HEK293T (cell line): ENCODE measurements around the gene ZNF362.

ENCODE experiments used
- CTCF ChIA-PET: fragments of 350-600 bp; formaldehyde crosslinking; extraction: SDS; loops from one replicate; lab custom pipeline; 2021; ENCODE audit warnings: antibody characterized with exemption, inconsistent platforms; lab: Yijun Ruan, JAX
- POLR2A ChIA-PET: fragments of 350-600 bp; formaldehyde crosslinking; extraction: SDS; loops from one replicate; lab custom pipeline; 2020; ENCODE audit warnings: antibody characterized with exemption, inconsistent platforms; lab: Yijun Ruan, JAX
- DNase-seq: peaks from one replicate; pipeline ENCODE4 v3.0.0; 2012; ENCODE audit warnings: mixed read lengths; ENCODE audit errors: extremely low spot score
- ARNT ChIP-seq: fragments of 450-650 bp; IDR thresholded peaks from 2 replicates; pipeline ENCODE4 v1.6.1; 2017; ENCODE audit warnings: mild to moderate bottlenecking
- BHLHE40 ChIP-seq: fragments of 450-650 bp; IDR thresholded peaks from 2 replicates; pipeline ENCODE4 v1.6.1; 2016; ENCODE audit warnings: mild to moderate bottlenecking, moderate library complexity, borderline replicate concordance
- CTBP1 ChIP-seq: fragments of 450-650 bp; IDR thresholded peaks from 2 replicates; pipeline ENCODE4 v1.6.1; 2016; ENCODE audit warnings: borderline replicate concordance
- ELF4 ChIP-seq: fragments of 450-650 bp; IDR thresholded peaks from 2 replicates; pipeline ENCODE4 v1.6.1; 2017; ENCODE audit warnings: antibody characterized with exemption
- FOXA1 ChIP-seq: fragments of 450-650 bp; IDR thresholded peaks from 2 replicates; pipeline ENCODE4 v1.6.1; 2016; ENCODE audit warnings: mild to moderate bottlenecking
- FOXK2 ChIP-seq: fragments of 450-650 bp; IDR thresholded peaks from 2 replicates; pipeline ENCODE4 v1.6.1; 2016; ENCODE audit warnings: mild to moderate bottlenecking
- FOXM1 ChIP-seq: fragments of 450-650 bp; IDR thresholded peaks from 2 replicates; pipeline ENCODE4 v1.6.1; 2017; ENCODE audit warnings: mild to moderate bottlenecking, borderline replicate concordance
- HDGF ChIP-seq: fragments of 450-650 bp; IDR thresholded peaks from 2 replicates; pipeline ENCODE4 v1.6.1; 2017; ENCODE audit warnings: antibody characterized with exemption, borderline replicate concordance
- L3MBTL2 ChIP-seq: fragments of 450-650 bp; conservative IDR thresholded peaks from 2 replicates; pipeline ENCODE4 v1.6.1; 2016; ENCODE audit warnings: mild to moderate bottlenecking
- LEF1 ChIP-seq: fragments of 450-650 bp; IDR thresholded peaks from 2 replicates; pipeline ENCODE4 v1.6.1; 2017; ENCODE audit warnings: mild to moderate bottlenecking, borderline replicate concordance
- NFRKB ChIP-seq: fragments of 450-650 bp; IDR thresholded peaks from 2 replicates; pipeline ENCODE4 v1.6.1; 2016; ENCODE audit warnings: mild to moderate bottlenecking, moderate library complexity
- PKNOX1 ChIP-seq: fragments of 450-650 bp; IDR thresholded peaks from 2 replicates; pipeline ENCODE4 v1.6.1; 2016
- SP1 ChIP-seq: fragments of 450-650 bp; IDR thresholded peaks from 2 replicates; pipeline ENCODE4 v1.6.1; 2017
- SUZ12 ChIP-seq: fragments of 450-650 bp; IDR thresholded peaks from 2 replicates; pipeline ENCODE4 v1.6.1; 2016; ENCODE audit warnings: mild to moderate bottlenecking
- TARDBP ChIP-seq: fragments of 450-650 bp; IDR thresholded peaks from 2 replicates; pipeline ENCODE4 v1.6.1; 2016
- ZNF384 ChIP-seq: fragments of 450-650 bp; IDR thresholded peaks from 2 replicates; pipeline ENCODE4 v1.6.1; 2016

ZNF362 gene

GRCh38 chr1:33280091-33280661 is 23.9 kb downstream of the ZNF362 start:
- TF ChIP-seq FOXM1 (no peak), LEF1 (no peak), ZNF384 (no peak), NFRKB (no peak), SP1 (no peak), BHLHE40 (no peak), L3MBTL2 (no peak), TARDBP (no peak), PKNOX1 (no peak), ELF4 (no peak), SUZ12 (no peak), HDGF (no peak), FOXK2 (no peak), CTBP1 (no peak)
- POLR2A ChIA-PET: no interaction called here
- no peak for DNase-seq
- CTCF ChIA-PET: no interaction called here

- ChIA-PET POLR2A (no interaction called here), CTCF (no interaction called here)
- TF ChIP-seq PKNOX1 (no peak), NFRKB (no peak), LEF1 (no peak), ELF4 (no peak), L3MBTL2 (no peak), CTBP1 (no peak), ARNT (no peak), FOXM1 (no peak), FOXK2 (no peak), FOXA1 (no peak), BHLHE40 (no peak), SP1 (no peak), ZNF384 (no peak), HDGF (no peak), TARDBP (no peak)
- DNase-seq: no peak
Measured at GRCh38 chr1:33281554-33282303, 25.4 kb downstream of the ZNF362 start.

- DNase-seq: no peak
- ChIA-PET POLR2A (no interaction called here), CTCF (no interaction called here)
- TF ChIP-seq BHLHE40 (no peak), LEF1 (no peak), FOXK2 (no peak), SP1 (no peak)
Measured at GRCh38 chr1:33282791-33283190, 26.5 kb downstream of the ZNF362 start.

- no peak for TF ChIP-seq BHLHE40
- ChIA-PET POLR2A (no interaction called here), CTCF (no interaction called here)
- DNase-seq: no peak
Measured at GRCh38 chr1:33284049-33284448, 27.8 kb downstream of the ZNF362 start.

- ChIA-PET POLR2A (no interaction called here), CTCF (no interaction called here)
- TF ChIP-seq SP1: no peak
- TF ChIP-seq CTBP1: no peak
- no peak for TF ChIP-seq TARDBP
- no peak for TF ChIP-seq NFRKB
- TF ChIP-seq ELF4: no peak
- no peak for TF ChIP-seq SUZ12
- TF ChIP-seq FOXM1: no peak
- no peak for TF ChIP-seq FOXA1
- TF ChIP-seq ZNF384: no peak
- no peak for TF ChIP-seq HDGF
- no peak for TF ChIP-seq LEF1
- TF ChIP-seq L3MBTL2: no peak
- no peak for TF ChIP-seq FOXK2
- no peak for TF ChIP-seq BHLHE40
- TF ChIP-seq ARNT: no peak
- no peak for TF ChIP-seq PKNOX1
- DNase-seq: no peak
Measured at GRCh38 chr1:33286451-33287185, 30.3 kb downstream of the ZNF362 start.

GRCh38 chr1:33287317-33287716 is 31.0 kb downstream of the ZNF362 start:
- ChIA-PET POLR2A (no interaction called here), CTCF (no interaction called here)
- TF ChIP-seq NFRKB (no peak), L3MBTL2 (no peak), TARDBP (no peak), SUZ12 (no peak), FOXK2 (no peak), BHLHE40 (no peak), CTBP1 (no peak), LEF1 (no peak), FOXA1 (no peak), HDGF (no peak), ARNT (no peak), FOXM1 (no peak), SP1 (no peak), ELF4 (no peak), ZNF384 (no peak), PKNOX1 (no peak)
- no peak for DNase-seq
